GM12878 (cell line): ENCODE measurements around the gene SLC23A2.

ENCODE experiments used
- BCLAF1 ChIP-seq: fragments of 450-650 bp; IDR thresholded peaks from 2 replicates; pipeline ENCODE4 v1.6.1; 2017; ENCODE audit warnings: antibody characterized with exemption, mild to moderate bottlenecking, moderate library complexity
- CTCF ChIP-seq, 3 experiments: IDR thresholded peaks in 2 of 3; conservative IDR thresholded peaks in 1 of 3; 2 replicates each; pipeline ENCODE4 v1.5.1; 2011; ENCODE audit warnings: low read depth in 3 of 3, low read length in 3 of 3, mild to moderate bottlenecking in 3 of 3, control low read depth in 2 of 3, moderate library complexity in 2 of 3, inconsistent platforms in 1 of 3, mixed read lengths in 1 of 3; ENCODE audit not compliant: control insufficient read depth in 2 of 3, insufficient read depth in 1 of 3; ENCODE audit errors: extremely low read depth in 1 of 3
- MXI1 ChIP-seq: fragments of 150-350 bp; IDR thresholded peaks from 2 replicates; pipeline ENCODE4 v1.6.1; 2011; ENCODE audit warnings: low read depth, mild to moderate bottlenecking, inconsistent platforms, low read length, improper control_type of control experiment

GRCh38 chr20:5041433-5041832 lies 40.1 kb upstream of the SLC23A2 start:
- no peak for TF ChIP-seq CTCF (IDR thresholded peaks at IDR 0.05 in 2 of 3, conservative IDR thresholded peaks at IDR 0.05 in 1 of 3; ENCODE audit: control insufficient read depth in 2 of 3, extremely low read depth in 1 of 3, insufficient read depth in 1 of 3, low read depth in 3 of 3, low read length in 3 of 3)
- no peak for TF ChIP-seq MXI1
- TF ChIP-seq BCLAF1 = no peak
